HepG2 (cell line): ENCODE results near the gene DCT. TPM values are rescaled to one million over a fixed set of nuclear protein-coding genes. Genes with fewer than 3 reads are reported as not detected.

Source experiments
- ATAC-seq: fragments of 200-7000 bp; cut with Tn5 transposase; 3 replicates; pipeline ENCODE4 v1.9.1; 2020; ENCODE audit warnings: mild to moderate bottlenecking, moderate library complexity
- BruUV-seq: library from RNA; stranded (reverse); fragments of 400-500 nt; replicated peaks from 2 replicates; lab custom pipeline; 2021; lab: Mats Ljungman, UMichigan
- CTCF ChIA-PET: fragments of 300-600 bp; formaldehyde crosslinking; extraction: SDS; loops from one replicate; lab custom pipeline; 2021; ENCODE audit warnings: low total read pairs, inconsistent platforms, low intra/inter-chr PET ratio; lab: Yijun Ruan, JAX
- POLR2A ChIA-PET: fragments of 350-600 bp; sonication (Branson Sonifier 250); formaldehyde crosslinking; loops from one replicate; lab custom pipeline; 2020; ENCODE audit warnings: antibody characterized with exemption, inconsistent platforms; lab: Yijun Ruan, JAX
- DNase-seq: peaks from one replicate; pipeline ENCODE4 v3.0.0-alpha.2; 2015; ENCODE audit warnings: low spot score
- FAIRE-seq: peaks from 3 replicates; lab custom pipeline; 2011; peaks lifted over from hg19 to GRCh38; lab: Jason Lieb, UNC
- H2AFZ ChIP-seq: one replicate; pipeline ENCODE4 v1.6.1; 2011; ENCODE audit warnings: low read length, inconsistent platforms
- H3K27ac ChIP-seq: fragments of 300-600 bp; 3 replicates; pipeline ENCODE4 v1.8.0; 2011; ENCODE audit warnings: mixed run types, mild to moderate bottlenecking, mixed read lengths, low read length, inconsistent platforms; ENCODE audit not compliant: insufficient read depth; ENCODE audit errors: extremely low read length
- H3K27me3 ChIP-seq, 2 experiments: fragments of 200-600 bp in 1 of 2; 2 replicates in 1 of 2; 3 replicates in 1 of 2; pipeline versions ENCODE4 v1.6.0 to v1.8.0; 2011; ENCODE audit warnings: low read length in 2 of 2, mild to moderate bottlenecking in 2 of 2, moderate library complexity in 2 of 2, inconsistent platforms in 1 of 2; ENCODE audit not compliant: insufficient read depth in 2 of 2, control insufficient read depth in 1 of 2
- H3K36me3 ChIP-seq, 2 experiments: fragments of 200-600 bp in 1 of 2; replicated peaks in 1 of 2; 2 replicates in 1 of 2; 3 replicates in 1 of 2; pipeline versions ENCODE4 v1.5.1 to v1.8.0; 2011; ENCODE audit warnings: low read length in 2 of 2, inconsistent platforms in 1 of 2; ENCODE audit not compliant: insufficient read depth in 2 of 2, control insufficient read depth in 1 of 2
- H3K4me1 ChIP-seq: 2 replicates; pipeline ENCODE4 v1.5.1; 2012; ENCODE audit warnings: low read length, inconsistent platforms; ENCODE audit not compliant: insufficient read depth
- H3K4me2 ChIP-seq: 2 replicates; pipeline ENCODE4 v1.6.0; 2011; ENCODE audit warnings: low read depth, low read length, inconsistent platforms
- H3K4me3 ChIP-seq, 3 experiments: fragments of 200-600 bp in 1 of 3; sonication (generic), shearing (Covaris generic) in 1 of 3; replicated peaks in 1 of 3; 2 replicates each; pipeline ENCODE4 v1.5.1; 2011 to 2016; ENCODE audit warnings: low read length in 3 of 3, inconsistent platforms in 2 of 3, low read depth in 2 of 3, mild to moderate bottlenecking in 2 of 3, control low read depth in 1 of 3, mixed read lengths in 1 of 3; ENCODE audit not compliant: insufficient read depth in 1 of 3
- H3K79me2 ChIP-seq: one replicate; pipeline ENCODE4 v1.6.1; 2011; ENCODE audit warnings: low read length, inconsistent platforms; ENCODE audit not compliant: insufficient read depth
- H3K9ac ChIP-seq: 2 replicates; pipeline ENCODE4 v1.6.0; 2011; ENCODE audit warnings: mild to moderate bottlenecking, low read depth, low read length, inconsistent platforms; ENCODE audit not compliant: insufficient read depth
- H3K9me3 ChIP-seq: 2 replicates; pipeline ENCODE4 v1.5.1; 2012; ENCODE audit warnings: mild to moderate bottlenecking, low read length
- H4K20me1 ChIP-seq: 2 replicates; pipeline ENCODE4 v1.6.0; 2011; ENCODE audit warnings: inconsistent platforms, mild to moderate bottlenecking, low read length, moderate library complexity; ENCODE audit not compliant: insufficient read depth
- NFE2L2 ChIP-seq: fragments of 150-350 bp; IDR thresholded peaks from 2 replicates; pipeline ENCODE4 v1.6.1; 2014; ENCODE audit warnings: low read length
- ZBTB8A ChIP-seq: sonication (generic); formaldehyde crosslinking; IDR thresholded peaks from 2 replicates; pipeline ENCODE4 v1.4.0; 2020; ENCODE audit warnings: mild to moderate bottlenecking, low read depth, missing genetic modification reagents, borderline replicate concordance
- ZFX ChIP-seq: sonication (generic); formaldehyde crosslinking; IDR thresholded peaks from 2 replicates; pipeline ENCODE4 v1.4.0; 2020; ENCODE audit warnings: mild to moderate bottlenecking, low read depth, missing genetic modification reagents, moderate library complexity
- ZNF24 ChIP-seq: fragments of 450-650 bp; IDR thresholded peaks from 2 replicates; pipeline ENCODE4 v1.6.1; 2017; ENCODE audit warnings: antibody characterized with exemption, mild to moderate bottlenecking
- ZNF83 ChIP-seq: sonication (generic); formaldehyde crosslinking; IDR thresholded peaks from 2 replicates; pipeline ENCODE4 v1.4.0; 2020; ENCODE audit warnings: missing genetic modification reagents, mild to moderate bottlenecking, borderline replicate concordance
- WGBS: methylation state at CpG from one replicate; pipeline ENCODE4 v1.1.6; 2017; ENCODE audit warnings: low lambda C conversion rate; 5-methylcytosine and 5-hydroxymethylcytosine counted together
- in situ Hi-C: cut with HindIII; loops from 2 replicates; pipeline ENCODE4 v1.10.0; 2017; ENCODE audit warnings: low pct_unique_long_range_greater_than_20kb; ENCODE audit not compliant: extremely low pct_ligation_motif_present
- intact Hi-C: fragments of 100-400 bp; cut with micrococcal nuclease; formaldehyde crosslinking; loops from one replicate; pipeline ENCODE4 v1.10.0; 2022; ENCODE audit not compliant: unreplicated experiment
- polyA plus RNA-seq, 8 experiments: library from polyadenylated mRNA; depleted of rRNA in 3 of 8; stranded (reverse) in 7 of 8; unstranded in 1 of 8; fragments of >200 nt; fragmentation: Illumina TruSeq in 4 of 8; extraction: Trizol in 4 of 8; gene quantifications; 2 replicates each; pipeline versions ENCODE4 v1.2.1 to v1.2.3, GENCODE V29; 2011 to 2016; ENCODE audit warnings: low read depth in 4 of 8, missing spikeins in 1 of 8, mixed read lengths in 1 of 8; ENCODE audit not compliant: insufficient read depth in 1 of 8
- total RNA-seq, 5 experiments: library from RNA; depleted of rRNA; stranded (reverse); fragments of >200 nt; fragmentation: Illumina TruSeq; extraction: Trizol; gene quantifications; 2 replicates each; pipeline ENCODE4 v1.2.3, GENCODE V29; 2016; ENCODE audit warnings: low read depth in 1 of 5
- TF ChIP-seq, protein P1 (sequence below): IDR thresholded peaks from 2 replicates; pipeline ENCODE4 v1.6.1; 2016; ENCODE audit warnings: low read depth
- TF ChIP-seq, protein P2 (sequence below): sonication (generic); formaldehyde crosslinking; IDR thresholded peaks from 2 replicates; pipeline ENCODE4 v1.4.0; 2020; ENCODE audit warnings: missing genetic modification reagents
- TF ChIP-seq, protein P3 (sequence below): sonication (generic); formaldehyde crosslinking; IDR thresholded peaks from 2 replicates; pipeline ENCODE4 v1.5.1; 2020; ENCODE audit warnings: mild to moderate bottlenecking, moderate library complexity, missing genetic modification reagents

DCT gene
- total and polyA plus RNA-seq, 2 of the 13 experiments (the other 11 are each of a cell fraction or from before 2014, with no cell fraction given) = not detected

DNA sequence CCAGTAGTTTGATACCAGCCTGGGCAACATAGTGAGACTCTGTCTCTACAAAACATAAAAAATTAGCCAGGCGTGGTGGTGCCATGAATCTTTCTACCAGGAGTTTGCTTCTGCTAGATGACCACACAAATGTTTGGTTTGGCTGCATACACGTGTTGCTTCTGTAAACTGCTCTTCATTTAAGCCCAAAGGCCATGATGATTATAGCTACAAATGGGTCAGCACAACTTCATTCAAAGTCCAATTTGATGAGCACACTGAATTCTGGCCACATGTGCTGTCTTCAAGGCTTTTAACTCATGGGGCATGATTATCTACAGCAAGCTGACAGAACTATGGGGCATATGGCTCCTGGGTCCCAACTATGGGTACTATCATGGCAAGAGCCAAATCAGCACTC lies 46.3 kb upstream of the DCT start:
- Histone ChIP-seq H3K4me2 (no peak overlapping the region), H2AFZ (no peak overlapping the region), H3K9ac (no peak overlapping the region), H3K4me1 (peaks cover 4% of the 10 kb centered on the region; the same call in 1 of the 2 replicates), H3K9me3 (no peaks in the 10 kb centered on the region), H3K36me3 (no peaks in the 10 kb centered on the region), H3K27ac (no peak overlapping the region), H4K20me1 (no peaks in the 10 kb centered on the region), H3K27me3 (peaks cover 0 to 4% of the 10 kb centered on the region in 2 experiments; a peak in 2 of 5 replicates), H3K79me2 (no peaks in the 10 kb centered on the region), H3K4me3 (no peak overlapping the region)
- ChIA-PET CTCF (no interaction called here), POLR2A (no interaction called here)
- ATAC-seq = no peak
- BruUV-seq = no TSS peak
- TF ChIP-seq ZFX (no peak), ZNF83 (CRISPR knock-in tag) (no peak), NFE2L2 (no peak), ZBTB8A (CRISPR knock-in tag) (no peak), ZNF24 (no peak)
- TF ChIP-seq, protein P1, sequence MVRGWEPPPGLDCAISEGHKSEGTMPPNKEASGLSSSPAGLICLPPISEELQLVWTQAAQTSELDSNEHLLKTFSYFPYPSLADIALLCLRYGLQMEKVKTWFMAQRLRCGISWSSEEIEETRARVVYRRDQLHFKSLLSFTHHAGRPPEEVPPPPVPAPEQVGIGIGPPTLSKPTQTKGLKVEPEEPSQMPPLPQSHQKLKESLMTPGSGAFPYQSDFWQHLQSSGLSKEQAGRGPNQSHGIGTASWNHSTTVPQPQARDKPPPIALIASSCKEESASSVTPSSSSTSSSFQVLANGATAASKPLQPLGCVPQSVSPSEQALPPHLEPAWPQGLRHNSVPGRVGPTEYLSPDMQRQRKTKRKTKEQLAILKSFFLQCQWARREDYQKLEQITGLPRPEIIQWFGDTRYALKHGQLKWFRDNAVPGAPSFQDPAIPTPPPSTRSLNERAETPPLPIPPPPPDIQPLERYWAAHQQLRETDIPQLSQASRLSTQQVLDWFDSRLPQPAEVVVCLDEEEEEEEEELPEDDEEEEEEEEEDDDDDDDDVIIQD (CRISPR knock-in tag) = no peak
- TF ChIP-seq, protein P2, sequence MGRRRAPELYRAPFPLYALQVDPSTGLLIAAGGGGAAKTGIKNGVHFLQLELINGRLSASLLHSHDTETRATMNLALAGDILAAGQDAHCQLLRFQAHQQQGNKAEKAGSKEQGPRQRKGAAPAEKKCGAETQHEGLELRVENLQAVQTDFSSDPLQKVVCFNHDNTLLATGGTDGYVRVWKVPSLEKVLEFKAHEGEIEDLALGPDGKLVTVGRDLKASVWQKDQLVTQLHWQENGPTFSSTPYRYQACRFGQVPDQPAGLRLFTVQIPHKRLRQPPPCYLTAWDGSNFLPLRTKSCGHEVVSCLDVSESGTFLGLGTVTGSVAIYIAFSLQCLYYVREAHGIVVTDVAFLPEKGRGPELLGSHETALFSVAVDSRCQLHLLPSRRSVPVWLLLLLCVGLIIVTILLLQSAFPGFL = no peak
- TF ChIP-seq, protein P3, sequence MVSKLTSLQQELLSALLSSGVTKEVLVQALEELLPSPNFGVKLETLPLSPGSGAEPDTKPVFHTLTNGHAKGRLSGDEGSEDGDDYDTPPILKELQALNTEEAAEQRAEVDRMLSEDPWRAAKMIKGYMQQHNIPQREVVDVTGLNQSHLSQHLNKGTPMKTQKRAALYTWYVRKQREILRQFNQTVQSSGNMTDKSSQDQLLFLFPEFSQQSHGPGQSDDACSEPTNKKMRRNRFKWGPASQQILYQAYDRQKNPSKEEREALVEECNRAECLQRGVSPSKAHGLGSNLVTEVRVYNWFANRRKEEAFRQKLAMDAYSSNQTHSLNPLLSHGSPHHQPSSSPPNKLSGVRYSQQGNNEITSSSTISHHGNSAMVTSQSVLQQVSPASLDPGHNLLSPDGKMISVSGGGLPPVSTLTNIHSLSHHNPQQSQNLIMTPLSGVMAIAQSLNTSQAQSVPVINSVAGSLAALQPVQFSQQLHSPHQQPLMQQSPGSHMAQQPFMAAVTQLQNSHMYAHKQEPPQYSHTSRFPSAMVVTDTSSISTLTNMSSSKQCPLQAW (CRISPR knock-in tag) = no peak
- no peak for FAIRE-seq
- intact Hi-C loops = no loop called here
- DNase-seq = no peak
- 60% methylated on average over 1 of the region's 2 CpGs for WGBS
- in situ Hi-C loops = no loop called here
